HL-60 (cell line): ENCODE results near the gene EID2.

Source experiments
- DNase-seq, 2 experiments: peaks; one replicate each; pipeline ENCODE4 v3.0.0-alpha.2; 2010 to 2020; ENCODE audit warnings: low read depth in 1 of 2, low spot score in 1 of 2
- H3K27ac ChIP-seq: fragments of 250-450 bp; sonication (Bioruptor Pico); replicated peaks from 2 replicates; pipeline ENCODE4 v1.5.1; 2020; ENCODE audit warnings: mild to moderate bottlenecking, moderate library complexity
- H3K27me3 ChIP-seq: fragments of 250-450 bp; sonication (Bioruptor Pico); 2 replicates; pipeline ENCODE4 v1.5.1; 2021; ENCODE audit warnings: mild to moderate bottlenecking, moderate library complexity; ENCODE audit not compliant: insufficient read depth, poor library complexity, severe bottlenecking
- H3K4me3 ChIP-seq: replicated peaks from 2 replicates; pipeline ENCODE4 v1.5.1; 2011; ENCODE audit warnings: mild to moderate bottlenecking, control low read depth, low read length; ENCODE audit not compliant: insufficient read depth
- GABPA ChIP-seq: IDR thresholded peaks from 2 replicates; pipeline ENCODE4 v1.6.1; 2012; ENCODE audit warnings: low read depth
- POLR2AphosphoS5 ChIP-seq: IDR thresholded peaks from 2 replicates; pipeline ENCODE4 v1.6.1; 2012; ENCODE audit warnings: low read depth
- SPI1 ChIP-seq: IDR thresholded peaks from 2 replicates; pipeline ENCODE4 v1.6.1; 2012; ENCODE audit warnings: low read depth, mild to moderate bottlenecking, borderline replicate concordance
- TF ChIP-seq, protein P1 (sequence below): IDR thresholded peaks from one replicate; pipeline ENCODE4 v1.5.1; 2011; ENCODE audit warnings: low read length, control low read depth, inconsistent platforms; ENCODE audit not compliant: insufficient read depth
- TF ChIP-seq, protein P2 (sequence below): IDR thresholded peaks from 2 replicates; pipeline ENCODE4 v1.6.1; 2012; ENCODE audit warnings: low read depth; ENCODE audit not compliant: insufficient replicate concordance

Gene EID2

DNA sequence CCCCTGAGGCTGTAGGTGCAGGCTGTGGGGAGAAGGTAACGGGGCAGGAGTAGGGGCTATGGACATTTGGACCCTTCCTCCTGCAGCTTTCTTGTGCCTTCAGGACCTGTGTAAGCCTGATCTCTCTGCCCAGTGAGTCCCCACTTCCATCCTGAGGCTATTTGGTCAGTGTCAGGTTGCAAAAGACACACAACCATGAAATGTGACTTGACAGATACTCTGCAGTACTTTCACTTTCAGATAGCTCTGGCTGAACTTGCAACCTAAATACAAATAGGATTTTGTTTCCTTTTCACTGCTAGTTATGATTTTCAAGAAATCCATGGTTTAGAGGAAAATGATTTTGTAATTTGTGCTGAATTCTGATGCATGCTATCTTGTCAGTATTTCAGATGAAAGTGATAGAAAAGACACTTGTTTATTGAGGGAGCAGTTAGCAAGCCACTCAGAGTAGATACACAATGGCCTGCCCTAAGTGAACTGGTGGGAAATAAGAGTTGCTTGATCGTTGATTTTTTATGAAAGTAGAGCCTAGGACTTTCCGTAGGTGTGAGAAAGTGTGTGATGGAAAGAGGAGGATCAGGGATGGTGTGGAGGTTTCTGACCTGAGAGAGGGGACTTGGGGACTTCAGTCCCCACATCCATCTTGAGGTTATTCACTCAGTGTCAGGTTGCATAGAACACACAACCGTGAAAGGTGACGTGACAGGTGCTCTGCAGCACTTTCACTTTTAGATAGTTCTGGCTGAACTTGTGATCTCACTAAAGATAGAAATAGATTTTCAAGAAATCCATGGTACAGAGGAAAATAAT lies 18.1 kb upstream of the EID2 start:
- no peak for DNase-seq
- TF ChIP-seq, protein P1, sequence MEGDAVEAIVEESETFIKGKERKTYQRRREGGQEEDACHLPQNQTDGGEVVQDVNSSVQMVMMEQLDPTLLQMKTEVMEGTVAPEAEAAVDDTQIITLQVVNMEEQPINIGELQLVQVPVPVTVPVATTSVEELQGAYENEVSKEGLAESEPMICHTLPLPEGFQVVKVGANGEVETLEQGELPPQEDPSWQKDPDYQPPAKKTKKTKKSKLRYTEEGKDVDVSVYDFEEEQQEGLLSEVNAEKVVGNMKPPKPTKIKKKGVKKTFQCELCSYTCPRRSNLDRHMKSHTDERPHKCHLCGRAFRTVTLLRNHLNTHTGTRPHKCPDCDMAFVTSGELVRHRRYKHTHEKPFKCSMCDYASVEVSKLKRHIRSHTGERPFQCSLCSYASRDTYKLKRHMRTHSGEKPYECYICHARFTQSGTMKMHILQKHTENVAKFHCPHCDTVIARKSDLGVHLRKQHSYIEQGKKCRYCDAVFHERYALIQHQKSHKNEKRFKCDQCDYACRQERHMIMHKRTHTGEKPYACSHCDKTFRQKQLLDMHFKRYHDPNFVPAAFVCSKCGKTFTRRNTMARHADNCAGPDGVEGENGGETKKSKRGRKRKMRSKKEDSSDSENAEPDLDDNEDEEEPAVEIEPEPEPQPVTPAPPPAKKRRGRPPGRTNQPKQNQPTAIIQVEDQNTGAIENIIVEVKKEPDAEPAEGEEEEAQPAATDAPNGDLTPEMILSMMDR: no peak
- TF ChIP-seq, protein P2, sequence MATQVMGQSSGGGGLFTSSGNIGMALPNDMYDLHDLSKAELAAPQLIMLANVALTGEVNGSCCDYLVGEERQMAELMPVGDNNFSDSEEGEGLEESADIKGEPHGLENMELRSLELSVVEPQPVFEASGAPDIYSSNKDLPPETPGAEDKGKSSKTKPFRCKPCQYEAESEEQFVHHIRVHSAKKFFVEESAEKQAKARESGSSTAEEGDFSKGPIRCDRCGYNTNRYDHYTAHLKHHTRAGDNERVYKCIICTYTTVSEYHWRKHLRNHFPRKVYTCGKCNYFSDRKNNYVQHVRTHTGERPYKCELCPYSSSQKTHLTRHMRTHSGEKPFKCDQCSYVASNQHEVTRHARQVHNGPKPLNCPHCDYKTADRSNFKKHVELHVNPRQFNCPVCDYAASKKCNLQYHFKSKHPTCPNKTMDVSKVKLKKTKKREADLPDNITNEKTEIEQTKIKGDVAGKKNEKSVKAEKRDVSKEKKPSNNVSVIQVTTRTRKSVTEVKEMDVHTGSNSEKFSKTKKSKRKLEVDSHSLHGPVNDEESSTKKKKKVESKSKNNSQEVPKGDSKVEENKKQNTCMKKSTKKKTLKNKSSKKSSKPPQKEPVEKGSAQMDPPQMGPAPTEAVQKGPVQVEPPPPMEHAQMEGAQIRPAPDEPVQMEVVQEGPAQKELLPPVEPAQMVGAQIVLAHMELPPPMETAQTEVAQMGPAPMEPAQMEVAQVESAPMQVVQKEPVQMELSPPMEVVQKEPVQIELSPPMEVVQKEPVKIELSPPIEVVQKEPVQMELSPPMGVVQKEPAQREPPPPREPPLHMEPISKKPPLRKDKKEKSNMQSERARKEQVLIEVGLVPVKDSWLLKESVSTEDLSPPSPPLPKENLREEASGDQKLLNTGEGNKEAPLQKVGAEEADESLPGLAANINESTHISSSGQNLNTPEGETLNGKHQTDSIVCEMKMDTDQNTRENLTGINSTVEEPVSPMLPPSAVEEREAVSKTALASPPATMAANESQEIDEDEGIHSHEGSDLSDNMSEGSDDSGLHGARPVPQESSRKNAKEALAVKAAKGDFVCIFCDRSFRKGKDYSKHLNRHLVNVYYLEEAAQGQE: no peak
- no peak for TF ChIP-seq GABPA
- no peak for TF ChIP-seq SPI1
- no peak for TF ChIP-seq POLR2AphosphoS5
- H3K4me3 ChIP-seq: no peak overlapping the region
- H3K27me3 ChIP-seq: peaks cover 8% of the 10 kb centered on the region
- no peak overlapping the region for H3K27ac ChIP-seq

DNA sequence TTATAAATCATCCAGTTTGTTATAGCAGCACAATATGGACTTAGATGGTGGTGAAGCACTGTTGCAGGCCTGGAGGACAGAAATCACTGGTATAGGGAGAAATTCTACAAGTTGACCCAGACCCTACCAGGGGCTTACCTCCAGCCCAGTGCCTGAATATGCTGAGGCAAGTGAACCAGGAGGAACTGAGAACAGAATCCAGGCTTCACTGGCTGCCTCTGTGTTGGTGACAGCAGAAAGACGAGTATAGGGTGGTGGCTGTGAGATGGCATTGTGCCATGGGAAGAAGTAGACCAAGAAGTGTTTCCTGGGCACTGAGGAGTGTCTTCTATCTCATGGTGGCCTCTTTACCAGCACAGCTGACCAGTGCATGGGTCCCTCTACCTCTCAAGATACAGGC lies 15.9 kb upstream of the EID2 start:
- no peak overlapping the region for H3K4me3 ChIP-seq
- TF ChIP-seq, protein P2: no peak
- TF ChIP-seq SPI1 (no peak), GABPA (no peak), POLR2AphosphoS5 (no peak)
- TF ChIP-seq, protein P1: no peak
- H3K27me3 ChIP-seq: peaks cover 3% of the 10 kb centered on the region
- H3K27ac ChIP-seq: no peak overlapping the region
- DNase-seq: no peak

GRCh38 chr19:39554701-39555311 lies 14.8 kb upstream of the EID2 start:
- no peak overlapping the region for H3K4me3 ChIP-seq
- H3K27me3 ChIP-seq: peaks cover 3% of the 10 kb centered on the region
- TF ChIP-seq, protein P2: no peak
- TF ChIP-seq GABPA (no peak), SPI1 (no peak), POLR2AphosphoS5 (no peak)
- TF ChIP-seq, protein P1: no peak

More at GRCh38 chr19:39554701-39555311, 14.8 kb upstream of the EID2 start:
- H3K27ac ChIP-seq: no peak overlapping the region
- DNase-seq: no peak
